CD14-positive monocyte (primary cell): Measurements from ENCODE around the gene FANCM. TPM values are rescaled to one million over a fixed set of nuclear protein-coding genes. Genes with fewer than 3 reads are reported as not detected.

Source experiments
- DNase-seq, 3 donors: peaks; one replicate each; pipeline ENCODE4 v3.0.0-alpha.2; 2011 to 2022
- H2AFZ ChIP-seq: 2 replicates; pipeline ENCODE4 v1.6.0; 2012; ENCODE audit warnings: mild to moderate bottlenecking, low read depth, low read length, inconsistent platforms; ENCODE audit not compliant: insufficient read depth, poor library complexity, severe bottlenecking
- H3K27ac ChIP-seq, 2 donors: 1 replicate in 1 of 2; 2 replicates in 1 of 2; pipeline ENCODE4 v1.5.1; 2012 to 2013; ENCODE audit warnings: low read length in 2 of 2, control low read depth in 1 of 2, inconsistent platforms in 1 of 2, low read depth in 1 of 2, mild to moderate bottlenecking in 1 of 2
- H3K27me3 ChIP-seq, 2 donors: one replicate each; pipeline versions ENCODE4 v1.6.0 to v1.6.1; 2011 to 2013; ENCODE audit warnings: low read length in 2 of 2; ENCODE audit not compliant: control insufficient read depth in 2 of 2, insufficient read depth in 2 of 2
- H3K36me3 ChIP-seq, 2 donors: replicated peaks in 1 of 2; 1 replicate in 1 of 2; 2 replicates in 1 of 2; pipeline versions ENCODE4 v1.5.1 to v1.6.1; 2012 to 2013; ENCODE audit warnings: low read length in 2 of 2, control low read depth in 1 of 2, inconsistent platforms in 1 of 2, mild to moderate bottlenecking in 1 of 2; ENCODE audit not compliant: insufficient read depth in 2 of 2, control insufficient read depth in 1 of 2
- H3K4me1 ChIP-seq, 2 donors: 1 replicate in 1 of 2; 2 replicates in 1 of 2; pipeline versions ENCODE4 v1.5.1 to v1.6.1; 2012 to 2013; ENCODE audit warnings: low read length in 2 of 2, control low read depth in 1 of 2, inconsistent platforms in 1 of 2, mild to moderate bottlenecking in 1 of 2, moderate library complexity in 1 of 2; ENCODE audit not compliant: insufficient read depth in 2 of 2, control insufficient read depth in 1 of 2
- H3K4me2 ChIP-seq: replicated peaks from 2 replicates; pipeline ENCODE3; 2012; ENCODE audit warnings: low read length, moderate library complexity, mild to moderate bottlenecking; ENCODE audit not compliant: poor library complexity, severe bottlenecking; ENCODE audit errors: extremely low read depth
- H3K4me3 ChIP-seq, 3 experiments: fragments of 200-600 bp in 1 of 3; sonication (generic) in 1 of 3; replicated peaks in 1 of 3; 1 replicate in 2 of 3; 2 replicates in 1 of 3; pipeline ENCODE4 v1.5.1; 2011 to 2013; ENCODE audit warnings: low read length in 3 of 3, mild to moderate bottlenecking in 3 of 3, control low read depth in 2 of 3, low read depth in 2 of 3, inconsistent platforms in 1 of 3, moderate library complexity in 1 of 3
- H3K79me2 ChIP-seq: 2 replicates; pipeline ENCODE4 v1.6.0; 2012; ENCODE audit warnings: mild to moderate bottlenecking, control low read depth, inconsistent platforms, low read length, moderate library complexity; ENCODE audit not compliant: insufficient read depth
- H3K9ac ChIP-seq: 2 replicates; pipeline ENCODE4 v1.6.0; 2017; ENCODE audit warnings: low read length, mild to moderate bottlenecking; ENCODE audit not compliant: insufficient read depth, poor library complexity, severe bottlenecking
- H3K9me3 ChIP-seq, 2 donors: replicated peaks in 1 of 2; 1 replicate in 1 of 2; 2 replicates in 1 of 2; pipeline versions ENCODE4 v1.5.1 to v1.6.1; 2012 to 2013; ENCODE audit warnings: low read length in 2 of 2, control low read depth in 1 of 2; ENCODE audit not compliant: control insufficient read depth in 1 of 2, insufficient read depth in 1 of 2
- H4K20me1 ChIP-seq: 2 replicates; pipeline ENCODE4 v1.6.0; 2012; ENCODE audit warnings: mild to moderate bottlenecking, low read length, control low read depth, moderate library complexity; ENCODE audit not compliant: insufficient read depth
- H3K27ac Mint-ChIP-seq, 7 donors: one replicate each; pipeline ENCODE4 v1.8.0; 2020; ENCODE audit warnings: mild to moderate bottlenecking in 7 of 7, mixed read lengths in 7 of 7, moderate library complexity in 6 of 7, inconsistent platforms in 2 of 7
- H3K27me3 Mint-ChIP-seq, 3 donors: one replicate each; pipeline ENCODE4 v1.8.0; 2021 to 2022; ENCODE audit warnings: low read depth in 3 of 3, mild to moderate bottlenecking in 3 of 3, mixed read lengths in 3 of 3, moderate library complexity in 3 of 3, inconsistent platforms in 1 of 3
- H3K36me3 Mint-ChIP-seq, 2 donors: one replicate each; pipeline ENCODE4 v1.8.0; 2020; ENCODE audit warnings: mixed read lengths in 2 of 2, inconsistent platforms in 1 of 2, mild to moderate bottlenecking in 1 of 2
- H3K4me1 Mint-ChIP-seq: one replicate; pipeline ENCODE4 v1.8.0; 2020; ENCODE audit warnings: mild to moderate bottlenecking, mixed read lengths
- H3K4me3 Mint-ChIP-seq, 2 donors: one replicate each; pipeline ENCODE4 v1.8.0; 2020; ENCODE audit warnings: mild to moderate bottlenecking in 2 of 2, mixed read lengths in 2 of 2, moderate library complexity in 1 of 2
- H3K9me3 Mint-ChIP-seq, 7 donors: one replicate each; pipeline ENCODE4 v1.8.0; 2020 to 2022; ENCODE audit warnings: mixed read lengths in 7 of 7, mild to moderate bottlenecking in 6 of 7, moderate library complexity in 6 of 7, inconsistent platforms in 2 of 7
- CTCF ChIP-seq: fragments of 200-600 bp; IDR thresholded peaks from one replicate; pipeline ENCODE4 v1.8.0; 2022; ENCODE audit warnings: antibody characterized with exemption, mild to moderate bottlenecking
- intact Hi-C, 2 donors: fragments of 100-400 bp; cut with micrococcal nuclease; formaldehyde crosslinking; loops; one replicate each; pipeline versions ENCODE4 v1.15.0 to v1.15.1; 2023
- polyA plus RNA-seq, 3 donors: library from polyadenylated mRNA; depleted of rRNA in 1 of 3; unstranded in 2 of 3; stranded (reverse) in 1 of 3; fragments of 300-500 nt in 2 of 3; fragments of >200 nt in 1 of 3; fragmentation: Illumina TruSeq in 2 of 3; gene quantifications; 1 replicate in 2 of 3; 2 replicates in 1 of 3; pipeline ENCODE4 v1.2.3, GENCODE V29; 2012 to 2021

FANCM gene
- polyA plus RNA-seq, 3 donors, result 0.66 to 1.6 (median 1.2) TPM

GRCh38 chr14:45156067-45156466 is 20.3 kb downstream of the FANCM start:
- Mint-ChIP-seq H3K4me3 (no peak overlapping the region), H3K4me1 (no peaks in the 10 kb centered on the region), H3K9me3 (no peaks in the 10 kb centered on the region), H3K27me3 (no peaks in the 10 kb centered on the region), H3K36me3 (peaks cover 11 to 22% of the 10 kb centered on the region in 2 donors), H3K27ac (peak overlapping the region in 1 of 7 donors; percentile 5)
- Histone ChIP-seq H3K36me3 (peaks cover 0 to 13% of the 10 kb centered on the region in 2 donors), H3K79me2 (no peaks in the 10 kb centered on the region), H3K4me1 (no peaks in the 10 kb centered on the region), H3K27me3 (no peaks in the 10 kb centered on the region), H3K4me2 (no peak overlapping the region), H4K20me1 (no peaks in the 10 kb centered on the region), H3K4me3 (no peak overlapping the region), H3K27ac (no peak overlapping the region), H2AFZ (no peak overlapping the region), H3K9me3 (no peaks in the 10 kb centered on the region), H3K9ac (no peak overlapping the region)
- no peak for TF ChIP-seq CTCF
- DNase-seq, result no peak
- intact Hi-C loops, result no loop called here

DNA sequence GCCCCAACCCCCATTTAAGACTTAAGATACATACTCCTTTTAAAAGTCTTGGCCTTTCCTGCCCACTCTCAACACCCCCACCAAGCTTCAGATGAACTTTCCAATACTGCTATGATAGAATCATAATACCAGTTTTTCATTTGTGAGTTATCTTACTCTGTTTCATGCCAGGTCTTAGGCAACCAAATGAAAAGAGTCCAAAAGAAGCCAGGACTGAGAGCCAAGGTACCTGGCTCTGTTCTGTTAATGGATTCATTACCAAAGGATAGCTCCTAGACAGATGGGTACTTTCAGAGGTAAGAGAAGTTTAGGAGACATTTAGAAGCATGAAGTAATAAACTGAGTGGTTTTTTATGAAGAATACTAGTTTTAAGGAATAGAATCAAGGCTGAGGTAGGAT is 34.2 kb downstream of the FANCM start:
- Histone ChIP-seq H3K27me3 (no peaks in the 10 kb centered on the region), H3K4me1 (no peaks in the 10 kb centered on the region), H2AFZ (no peak overlapping the region), H3K27ac (no peak overlapping the region), H3K4me2 (no peak overlapping the region), H4K20me1 (no peaks in the 10 kb centered on the region), H3K9me3 (no peaks in the 10 kb centered on the region), H3K9ac (no peak overlapping the region), H3K36me3 (peaks cover 6 to 43% of the 10 kb centered on the region in 2 donors), H3K79me2 (no peaks in the 10 kb centered on the region), H3K4me3 (no peak overlapping the region)
- Mint-ChIP-seq H3K9me3 (no peaks in the 10 kb centered on the region), H3K4me1 (no peaks in the 10 kb centered on the region), H3K27me3 (no peaks in the 10 kb centered on the region), H3K4me3 (no peak overlapping the region), H3K27ac (peak overlapping the region in 1 of 7 donors; percentile 1), H3K36me3 (peaks cover 26 to 41% of the 10 kb centered on the region in 2 donors)
- intact Hi-C loops, result no loop called here
- TF ChIP-seq CTCF, result no peak
- DNase-seq, result no peak
